HepG2 (cell line): Measurements from ENCODE around the gene PSMD10. TPM values are rescaled to one million over a fixed set of nuclear protein-coding genes. Genes with fewer than 3 reads are reported as not detected.

Source experiments
- CHCHD3 ChIP-seq: sonication (generic); formaldehyde crosslinking; IDR thresholded peaks from 2 replicates; pipeline ENCODE4 v1.8.0; 2022; ENCODE audit warnings: mild to moderate bottlenecking, missing genetic modification reagents, moderate library complexity
- ERF ChIP-seq: IDR thresholded peaks from 2 replicates; pipeline ENCODE4 v1.6.1; 2018; ENCODE audit warnings: missing biosample characterization, missing genetic modification reagents
- FOXM1 ChIP-seq: sonication (generic); formaldehyde crosslinking; IDR thresholded peaks from 2 replicates; pipeline ENCODE4 v1.5.0; 2020; ENCODE audit warnings: missing genetic modification reagents
- GTF2F1 ChIP-seq: fragments of 150-350 bp; IDR thresholded peaks from 2 replicates; pipeline ENCODE4 v1.6.1; 2014; ENCODE audit warnings: low read length
- MLXIP ChIP-seq: sonication (generic); formaldehyde crosslinking; IDR thresholded peaks from 2 replicates; pipeline ENCODE4 v1.9.0; 2021; ENCODE audit warnings: missing genetic modification reagents, borderline replicate concordance
- NR0B2 ChIP-seq: sonication (generic); formaldehyde crosslinking; IDR thresholded peaks from 2 replicates; pipeline ENCODE4 v1.4.0; 2020; ENCODE audit warnings: mild to moderate bottlenecking, missing genetic modification reagents
- PHF5A ChIP-seq: IDR thresholded peaks from one replicate; pipeline ENCODE4 v1.6.1; 2018; ENCODE audit warnings: low read depth, missing genetic modification reagents; ENCODE audit not compliant: unreplicated experiment
- TBX2 ChIP-seq: sonication (generic); formaldehyde crosslinking; IDR thresholded peaks from 2 replicates; pipeline ENCODE4 v1.5.0; 2020; ENCODE audit warnings: missing genetic modification reagents, mild to moderate bottlenecking, borderline replicate concordance
- YEATS4 ChIP-seq: sonication (generic); formaldehyde crosslinking; IDR thresholded peaks from 2 replicates; pipeline ENCODE4 v1.4.0; 2020; ENCODE audit warnings: missing genetic modification reagents, borderline replicate concordance
- ZNF33B ChIP-seq: sonication (generic); formaldehyde crosslinking; IDR thresholded peaks from 2 replicates; pipeline ENCODE4 v1.5.1; 2020; ENCODE audit warnings: mild to moderate bottlenecking, missing genetic modification reagents
- ZNF496 ChIP-seq: sonication (generic); formaldehyde crosslinking; IDR thresholded peaks from 2 replicates; pipeline ENCODE4 v1.8.1; 2023; ENCODE audit warnings: mild to moderate bottlenecking, moderate library complexity, missing genetic modification reagents; ENCODE audit not compliant: insufficient replicate concordance
- ZNF687 ChIP-seq: sonication (generic); formaldehyde crosslinking; IDR thresholded peaks from 2 replicates; pipeline ENCODE4 v1.5.1; 2020; ENCODE audit warnings: mild to moderate bottlenecking, missing genetic modification reagents, moderate library complexity
- polyA plus RNA-seq, 8 experiments: library from polyadenylated mRNA; depleted of rRNA in 3 of 8; stranded (reverse) in 7 of 8; unstranded in 1 of 8; fragments of >200 nt; fragmentation: Illumina TruSeq in 4 of 8; extraction: Trizol in 4 of 8; gene quantifications; 2 replicates each; pipeline versions ENCODE4 v1.2.1 to v1.2.3, GENCODE V29; 2011 to 2016; ENCODE audit warnings: low read depth in 4 of 8, missing spikeins in 1 of 8, mixed read lengths in 1 of 8; ENCODE audit not compliant: insufficient read depth in 1 of 8
- total RNA-seq, 5 experiments: library from RNA; depleted of rRNA; stranded (reverse); fragments of >200 nt; fragmentation: Illumina TruSeq; extraction: Trizol; gene quantifications; 2 replicates each; pipeline ENCODE4 v1.2.3, GENCODE V29; 2016; ENCODE audit warnings: low read depth in 1 of 5
- TF ChIP-seq, protein P1 (sequence below): IDR thresholded peaks from 2 replicates; pipeline ENCODE4 v1.6.1; 2016; ENCODE audit warnings: low read depth, missing genetic modification reagents, missing compliant biosample characterization
- TF ChIP-seq, protein P2 (sequence below): sonication (generic); IDR thresholded peaks from 2 replicates; pipeline ENCODE4 v1.6.1; 2016; ENCODE audit warnings: low read depth, borderline replicate concordance

The PSMD10 gene
- total and polyA plus RNA-seq, 2 of the 13 experiments (the other 11 are each of a cell fraction or from before 2014, with no cell fraction given): 56.4 to 65.3 TPM

- TF ChIP-seq, protein P1, sequence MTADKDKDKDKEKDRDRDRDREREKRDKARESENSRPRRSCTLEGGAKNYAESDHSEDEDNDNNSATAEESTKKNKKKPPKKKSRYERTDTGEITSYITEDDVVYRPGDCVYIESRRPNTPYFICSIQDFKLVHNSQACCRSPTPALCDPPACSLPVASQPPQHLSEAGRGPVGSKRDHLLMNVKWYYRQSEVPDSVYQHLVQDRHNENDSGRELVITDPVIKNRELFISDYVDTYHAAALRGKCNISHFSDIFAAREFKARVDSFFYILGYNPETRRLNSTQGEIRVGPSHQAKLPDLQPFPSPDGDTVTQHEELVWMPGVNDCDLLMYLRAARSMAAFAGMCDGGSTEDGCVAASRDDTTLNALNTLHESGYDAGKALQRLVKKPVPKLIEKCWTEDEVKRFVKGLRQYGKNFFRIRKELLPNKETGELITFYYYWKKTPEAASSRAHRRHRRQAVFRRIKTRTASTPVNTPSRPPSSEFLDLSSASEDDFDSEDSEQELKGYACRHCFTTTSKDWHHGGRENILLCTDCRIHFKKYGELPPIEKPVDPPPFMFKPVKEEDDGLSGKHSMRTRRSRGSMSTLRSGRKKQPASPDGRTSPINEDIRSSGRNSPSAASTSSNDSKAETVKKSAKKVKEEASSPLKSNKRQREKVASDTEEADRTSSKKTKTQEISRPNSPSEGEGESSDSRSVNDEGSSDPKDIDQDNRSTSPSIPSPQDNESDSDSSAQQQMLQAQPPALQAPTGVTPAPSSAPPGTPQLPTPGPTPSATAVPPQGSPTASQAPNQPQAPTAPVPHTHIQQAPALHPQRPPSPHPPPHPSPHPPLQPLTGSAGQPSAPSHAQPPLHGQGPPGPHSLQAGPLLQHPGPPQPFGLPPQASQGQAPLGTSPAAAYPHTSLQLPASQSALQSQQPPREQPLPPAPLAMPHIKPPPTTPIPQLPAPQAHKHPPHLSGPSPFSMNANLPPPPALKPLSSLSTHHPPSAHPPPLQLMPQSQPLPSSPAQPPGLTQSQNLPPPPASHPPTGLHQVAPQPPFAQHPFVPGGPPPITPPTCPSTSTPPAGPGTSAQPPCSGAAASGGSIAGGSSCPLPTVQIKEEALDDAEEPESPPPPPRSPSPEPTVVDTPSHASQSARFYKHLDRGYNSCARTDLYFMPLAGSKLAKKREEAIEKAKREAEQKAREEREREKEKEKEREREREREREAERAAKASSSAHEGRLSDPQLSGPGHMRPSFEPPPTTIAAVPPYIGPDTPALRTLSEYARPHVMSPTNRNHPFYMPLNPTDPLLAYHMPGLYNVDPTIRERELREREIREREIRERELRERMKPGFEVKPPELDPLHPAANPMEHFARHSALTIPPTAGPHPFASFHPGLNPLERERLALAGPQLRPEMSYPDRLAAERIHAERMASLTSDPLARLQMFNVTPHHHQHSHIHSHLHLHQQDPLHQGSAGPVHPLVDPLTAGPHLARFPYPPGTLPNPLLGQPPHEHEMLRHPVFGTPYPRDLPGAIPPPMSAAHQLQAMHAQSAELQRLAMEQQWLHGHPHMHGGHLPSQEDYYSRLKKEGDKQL (CRISPR knock-in tag): no peak
- TF ChIP-seq ERF (CRISPR knock-in tag) (0 out of 2 replicates have a peak, but pooled peaks have one; percentile 40), YEATS4 (CRISPR knock-in tag) (peak; percentile 31; the same call in 1 of the 2 replicates), FOXM1 (no peak), NR0B2 (CRISPR knock-in tag) (no peak), MLXIP (CRISPR knock-in tag) (no peak), CHCHD3 (CRISPR knock-in tag) (no peak), TBX2 (CRISPR knock-in tag) (no peak), ZNF496 (CRISPR knock-in tag) (no peak), ZNF33B (no peak), ZNF687 (peak; percentile 59), PHF5A (no peak), GTF2F1 (no peak)
- TF ChIP-seq, protein P2, sequence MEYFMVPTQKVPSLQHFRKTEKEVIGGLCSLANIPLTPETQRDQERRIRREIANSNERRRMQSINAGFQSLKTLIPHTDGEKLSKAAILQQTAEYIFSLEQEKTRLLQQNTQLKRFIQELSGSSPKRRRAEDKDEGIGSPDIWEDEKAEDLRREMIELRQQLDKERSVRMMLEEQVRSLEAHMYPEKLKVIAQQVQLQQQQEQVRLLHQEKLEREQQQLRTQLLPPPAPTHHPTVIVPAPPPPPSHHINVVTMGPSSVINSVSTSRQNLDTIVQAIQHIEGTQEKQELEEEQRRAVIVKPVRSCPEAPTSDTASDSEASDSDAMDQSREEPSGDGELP: peak; percentile 37; the same call in 1 of the 2 replicates
Observed at GRCh38 chrX:108091264-108091877, at the start of gene PSMD10, which contains the start of gene ATG4A (continued).
